Endothelial cell of umbilical vein (primary cell): ENCODE measurements around the gene GIMAP7. TPM values are rescaled to one million over a fixed set of nuclear protein-coding genes. Genes with fewer than 3 reads are reported as not detected.
A peak's percentile ranks its signal among the peaks of the same experiment; 100 is the strongest.

Experiments used
- BruUV-seq: library from RNA; stranded (reverse); fragments of 400-500 nt; replicated peaks from 2 replicates; lab custom pipeline; 2021; lab: Mats Ljungman, UMichigan
- CTCF ChIA-PET: fragments of 300-600, 350-600 bp; sonication (Branson Sonifier 250); formaldehyde crosslinking; loops from one replicate; lab custom pipeline; 2021; ENCODE audit warnings: antibody characterized with exemption, inconsistent platforms; lab: Charles Lee
- POLR2A ChIA-PET: fragments of 300-600, 350-600 bp; sonication (Branson Sonifier 250); formaldehyde crosslinking; loops from one replicate; lab custom pipeline; 2021; ENCODE audit warnings: antibody characterized with exemption, inconsistent platforms; lab: Charles Lee
- DNase-seq: peaks from one replicate; pipeline ENCODE4 v3.0.0-alpha.2; 2011; ENCODE audit warnings: low read depth, low spot score
- FAIRE-seq: peaks from 2 replicates; lab custom pipeline; 2011; peaks lifted over from hg19 to GRCh38; lab: Jason Lieb, UNC
- H2AFZ ChIP-seq: 2 replicates; pipeline ENCODE4 v1.6.0; 2012; ENCODE audit warnings: low read depth, low read length, control low read depth, inconsistent platforms
- H3K27ac ChIP-seq: 2 replicates; pipeline ENCODE4 v1.5.1; 2011; ENCODE audit warnings: low read depth, mild to moderate bottlenecking, control low read depth, low read length, moderate library complexity; ENCODE audit not compliant: insufficient read depth
- H3K27me3 ChIP-seq, 2 experiments: 2 replicates each; pipeline versions ENCODE4 v1.6.0 to v1.6.1; 2011; ENCODE audit warnings: low read length in 2 of 2, mixed read lengths in 1 of 2; ENCODE audit not compliant: control insufficient read depth in 2 of 2, insufficient read depth in 2 of 2
- H3K36me3 ChIP-seq, 2 experiments: 2 replicates in 1 of 2; 3 replicates in 1 of 2; pipeline ENCODE4 v1.5.1; 2011; ENCODE audit warnings: low read length in 2 of 2, mild to moderate bottlenecking in 1 of 2, moderate library complexity in 1 of 2; ENCODE audit not compliant: control insufficient read depth in 2 of 2, insufficient read depth in 2 of 2; ENCODE audit errors: extremely low read depth in 1 of 2
- H3K4me1 ChIP-seq: 3 replicates; pipeline ENCODE4 v1.5.1; 2011; ENCODE audit warnings: mild to moderate bottlenecking, low read length; ENCODE audit not compliant: control insufficient read depth, insufficient read depth; ENCODE audit errors: extremely low read depth
- H3K4me2 ChIP-seq: 2 replicates; pipeline ENCODE4 v1.6.1; 2011; ENCODE audit warnings: low read length, control low read depth, mixed read lengths; ENCODE audit not compliant: insufficient read depth
- H3K4me3 ChIP-seq, 3 experiments: fragments of 200-600 bp in 1 of 3; sonication (generic), shearing (Covaris generic) in 1 of 3; replicated peaks in 1 of 3; 2 replicates each; pipeline ENCODE4 v1.5.1; 2011 to 2016; ENCODE audit warnings: control low read depth in 3 of 3, low read length in 3 of 3, mild to moderate bottlenecking in 2 of 3, inconsistent platforms in 1 of 3, low read depth in 1 of 3, moderate library complexity in 1 of 3; ENCODE audit not compliant: insufficient read depth in 1 of 3
- H3K79me2 ChIP-seq: 2 replicates; pipeline ENCODE4 v1.6.0; 2012; ENCODE audit warnings: low read length, inconsistent platforms; ENCODE audit not compliant: control insufficient read depth, insufficient read depth
- H3K9ac ChIP-seq: replicated peaks from 2 replicates; pipeline ENCODE3; 2011; ENCODE audit warnings: low read length, control low read depth; ENCODE audit not compliant: insufficient read depth; ENCODE audit errors: extremely low read depth
- H3K9me1 ChIP-seq: replicated peaks from 3 replicates; pipeline ENCODE4 v1.6.0; 2011; ENCODE audit warnings: mild to moderate bottlenecking, low read length; ENCODE audit not compliant: control insufficient read depth, insufficient read depth; ENCODE audit errors: extremely low read depth
- H3K9me3 ChIP-seq: replicated peaks from 2 replicates; pipeline ENCODE4 v1.5.1; 2012; ENCODE audit warnings: low read length, inconsistent platforms; ENCODE audit not compliant: control insufficient read depth, insufficient read depth
- H4K20me1 ChIP-seq: replicated peaks from 2 replicates; pipeline ENCODE3; 2011; ENCODE audit warnings: mild to moderate bottlenecking, low read length; ENCODE audit not compliant: control insufficient read depth, insufficient read depth; ENCODE audit errors: extremely low read depth
- CTCF ChIP-seq, 2 donors: IDR thresholded peaks; 1 replicate in 1 of 2; 2 replicates in 1 of 2; pipeline ENCODE4 v1.5.1; 2011; ENCODE audit warnings: low read length in 2 of 2, mild to moderate bottlenecking in 2 of 2, moderate library complexity in 2 of 2, control low read depth in 1 of 2, inconsistent platforms in 1 of 2, low read depth in 1 of 2; ENCODE audit not compliant: insufficient read depth in 1 of 2; ENCODE audit errors: extremely low read depth in 1 of 2
- EZH2 ChIP-seq: IDR thresholded peaks from 2 replicates; pipeline ENCODE4 v1.6.1; 2012; ENCODE audit warnings: borderline replicate concordance, low read depth, mild to moderate bottlenecking, moderate library complexity, low read length, inconsistent platforms; ENCODE audit not compliant: severe bottlenecking
- FOS ChIP-seq: IDR thresholded peaks from 2 replicates; pipeline ENCODE4 v1.6.1; 2011; ENCODE audit warnings: mild to moderate bottlenecking, low read length, moderate library complexity, borderline replicate concordance; ENCODE audit not compliant: insufficient read depth
- GATA2 ChIP-seq: IDR thresholded peaks from 2 replicates; pipeline ENCODE4 v1.7.0; 2011; ENCODE audit warnings: low read depth, mild to moderate bottlenecking, moderate library complexity, mixed read lengths, low read length; ENCODE audit not compliant: insufficient read length, insufficient read depth
- JUN ChIP-seq: IDR thresholded peaks from 2 replicates; pipeline ENCODE4 v1.6.1; 2011; ENCODE audit warnings: borderline replicate concordance, low read depth; ENCODE audit not compliant: insufficient read length, insufficient read depth
- MYC ChIP-seq: IDR thresholded peaks from one replicate; pipeline ENCODE4 v1.6.1; 2011; ENCODE audit warnings: mild to moderate bottlenecking, low read depth, low read length
- POLR2A ChIP-seq: IDR thresholded peaks from 2 replicates; pipeline ENCODE4 v1.6.1; 2012; ENCODE audit warnings: low read depth, mild to moderate bottlenecking, control low read depth, low read length
- POLR2AphosphoS5 ChIP-seq: IDR thresholded peaks from 2 replicates; pipeline ENCODE4 v1.6.1; 2012; ENCODE audit warnings: low read depth, mild to moderate bottlenecking, control low read depth, low read length, moderate library complexity; ENCODE audit not compliant: insufficient read depth
- dilution Hi-C: fragments of 300-500 bp; cut with MboI; formaldehyde crosslinking; loops from one replicate; pipeline ENCODE4 v1.15.0; 2019; ENCODE audit warnings: low sequenced_read_pairs; ENCODE audit not compliant: extremely low pct_ligation_motif_present
- intact Hi-C: fragments of 100-400 bp; cut with micrococcal nuclease; formaldehyde crosslinking; loops from one replicate; pipeline ENCODE4 v1.10.0; 2022
- polyA plus RNA-seq, 4 experiments: library from polyadenylated mRNA; depleted of rRNA in 3 of 4; stranded (reverse) in 3 of 4; unstranded in 1 of 4; fragments of >200 nt; gene quantifications; 2 replicates each; pipeline versions ENCODE4 v1.2.1 to v1.2.3, GENCODE V29; 2011 to 2012; ENCODE audit warnings: missing spikeins in 1 of 4
- total RNA-seq: library from RNA; stranded (reverse); gene quantifications from 2 replicates; pipeline ENCODE4 v1.2.3, GENCODE V29; 2021
- TF ChIP-seq, protein P1 (sequence below): IDR thresholded peaks from 2 replicates; pipeline ENCODE4 v1.6.1; 2011; ENCODE audit not compliant: insufficient read depth, insufficient read length

GIMAP7 gene
- total and polyA plus RNA-seq, 2 donors (not counting 3 experiments of a cell fraction or from before 2014, with no cell fraction given), result 42.4 to 43.4 TPM

DNA sequence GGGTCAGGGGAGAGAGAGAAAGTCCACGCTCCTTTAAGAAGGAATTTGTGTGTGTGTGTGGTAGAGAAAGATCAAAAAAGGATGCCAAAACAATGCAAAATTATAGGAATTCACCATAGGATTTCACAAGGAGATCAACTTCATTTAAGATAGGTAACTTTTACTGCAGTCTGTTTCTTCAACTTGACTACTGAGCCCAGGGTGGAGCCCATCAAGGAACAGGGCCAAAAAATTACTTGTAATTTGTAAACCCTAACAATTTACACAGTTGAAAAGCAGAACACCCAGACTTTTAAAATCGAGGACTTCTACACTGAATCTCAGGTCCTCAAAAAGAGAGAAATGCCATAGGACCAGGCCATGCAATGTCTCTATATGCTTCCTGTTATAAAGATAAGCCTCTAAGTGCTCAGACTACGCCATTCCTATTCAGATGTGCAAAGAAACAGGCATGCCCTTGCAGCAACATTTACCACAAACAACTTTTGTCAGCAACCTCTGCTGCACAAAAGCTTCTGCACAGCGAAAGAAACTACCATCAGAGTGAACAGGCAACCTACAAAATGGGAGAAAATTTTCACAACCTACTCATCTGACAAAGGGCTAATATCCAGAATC is 42.0 kb downstream of the GIMAP7 start:
- no peaks in the 10 kb centered on the region for H3K36me3 ChIP-seq
- dilution Hi-C loops (no loop called here), intact Hi-C loops (no loop called here)
- H3K79me2 ChIP-seq, result no peaks in the 10 kb centered on the region
- no peak overlapping the region for H3K27ac ChIP-seq
- CTCF ChIA-PET, result no interaction called here
- H3K4me1 ChIP-seq, result peaks cover 6% of the 10 kb centered on the region
- H4K20me1 ChIP-seq, result no peaks in the 10 kb centered on the region
- no peaks in the 10 kb centered on the region for H3K27me3 ChIP-seq
- POLR2A ChIA-PET, result no interaction called here
- DNase-seq, result peak; percentile 14
- no peaks in the 10 kb centered on the region for H3K9me1 ChIP-seq
- FAIRE-seq, result no peak
- H3K9ac ChIP-seq, result no peak overlapping the region
- no TSS peak for BruUV-seq
- H3K4me2 ChIP-seq, result no peak overlapping the region
- H3K4me3 ChIP-seq, result no peak overlapping the region
- peak overlapping the region; percentile 85 for H2AFZ ChIP-seq
- H3K9me3 ChIP-seq, result peaks cover 4% of the 10 kb centered on the region
- TF ChIP-seq POLR2A (no peak), GATA2 (peak; percentile 40)

GRCh38 chr7:150560486-150560885 is 45.8 kb downstream of the GIMAP7 start:
- no peak overlapping the region for H2AFZ ChIP-seq
- BruUV-seq, result no TSS peak
- CTCF ChIA-PET, result interaction anchor here (0.6 kb wide), 1 partner anchor 112 kb away, joined by 3 read pairs; no protein-coding TSS in a partner anchor

More at GRCh38 chr7:150560486-150560885, 45.8 kb downstream of the GIMAP7 start:
- FAIRE-seq, result no peak
- Histone ChIP-seq H3K4me1 (peaks cover 35% of the 10 kb centered on the region), H3K79me2 (no peaks in the 10 kb centered on the region), H3K4me2 (no peak overlapping the region), H3K4me3 (no peak overlapping the region), H3K9ac (no peak overlapping the region), H3K9me3 (peaks cover 4% of the 10 kb centered on the region), H3K27ac (no peak overlapping the region), H3K27me3 (no peaks in the 10 kb centered on the region), H4K20me1 (no peaks in the 10 kb centered on the region), H3K36me3 (no peaks in the 10 kb centered on the region), H3K9me1 (no peaks in the 10 kb centered on the region)
- POLR2A ChIA-PET, result no interaction called here
- DNase-seq, result no peak
- TF ChIP-seq GATA2 (no peak), EZH2 (no peak), JUN (no peak), POLR2AphosphoS5 (no peak), POLR2A (no peak), CTCF (IDR thresholded peaks at IDR 0.05; ENCODE audit: extremely low read depth in 1 of 2, insufficient read depth in 1 of 2, low read depth in 1 of 2, low read length in 2 of 2) (no peak), MYC (no peak), FOS (no peak)
- TF ChIP-seq, protein P1, sequence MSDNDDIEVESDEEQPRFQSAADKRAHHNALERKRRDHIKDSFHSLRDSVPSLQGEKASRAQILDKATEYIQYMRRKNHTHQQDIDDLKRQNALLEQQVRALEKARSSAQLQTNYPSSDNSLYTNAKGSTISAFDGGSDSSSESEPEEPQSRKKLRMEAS, result no peak
- intact Hi-C loops, result loop anchor here (5.0 to 10.0 kb wide), 3 partner anchors 93 to 424 kb away; partner anchors contain the start of gene ZNF775
- dilution Hi-C loops, result no loop called here
